K562 (cell line): Measurements from ENCODE around the gene AP1S3. TPM values are rescaled to one million over a fixed set of nuclear protein-coding genes. Genes with fewer than 3 reads are reported as not detected.

Source experiments
- ATAC-seq: fragments of 200-7000 bp; cut with Tn5 transposase; 3 replicates; pipeline ENCODE4 v1.9.1; 2020; ENCODE audit warnings: moderate library complexity
- BruUV-seq: library from RNA; stranded (reverse); fragments of 400-500 nt; replicated peaks from 2 replicates; lab custom pipeline; 2021; lab: Mats Ljungman, UMichigan
- CTCF ChIA-PET: fragments of 300-600 bp; formaldehyde crosslinking; extraction: SDS; loops from one replicate; lab custom pipeline; 2021; ENCODE audit warnings: low intra/inter-chr PET ratio; lab: Yijun Ruan, JAX
- POLR2A ChIA-PET: fragments of 300-600, 350-650 bp; sonication (Branson Sonifier 250); formaldehyde crosslinking; extraction: SDS; loops from one replicate; lab custom pipeline; 2021; ENCODE audit warnings: antibody characterized with exemption, inconsistent platforms; lab: Yijun Ruan, JAX
- DNase-seq, 4 experiments: peaks; one replicate each; pipeline versions ENCODE4 v3.0.0 to v3.0.0-alpha.2; 2011 to 2018; ENCODE audit warnings: low spot score in 3 of 4, mixed read lengths in 3 of 4; ENCODE audit errors: extremely low read depth in 1 of 4
- FAIRE-seq: peaks from 2 replicates; lab custom pipeline; 2011; peaks lifted over from hg19 to GRCh38; lab: Jason Lieb, UNC
- H2AFZ ChIP-seq: 2 replicates; pipeline ENCODE4 v1.6.0; 2011; ENCODE audit warnings: low read depth, low read length, control low read depth, inconsistent platforms
- H3K27ac ChIP-seq: fragments of 200-600 bp; 3 replicates; pipeline ENCODE4 v1.8.0; 2011; ENCODE audit warnings: low read depth, mild to moderate bottlenecking, control low read depth, inconsistent platforms, low read length, moderate library complexity, mixed read lengths; ENCODE audit errors: extremely low read depth
- H3K27me3 ChIP-seq, 2 experiments: fragments of 300-600 bp in 1 of 2; 2 replicates in 1 of 2; 3 replicates in 1 of 2; pipeline versions ENCODE4 v1.6.0 to v1.8.0; 2011; ENCODE audit warnings: inconsistent platforms in 2 of 2, low read length in 2 of 2, mild to moderate bottlenecking in 1 of 2, mixed read lengths in 1 of 2, moderate library complexity in 1 of 2; ENCODE audit not compliant: control insufficient read depth in 2 of 2, insufficient read depth in 2 of 2
- H3K36me3 ChIP-seq: fragments of 300-600 bp; 3 replicates; pipeline ENCODE4 v1.8.0; 2011; ENCODE audit warnings: mild to moderate bottlenecking, low read length, inconsistent platforms; ENCODE audit not compliant: control insufficient read depth, insufficient read depth
- H3K4me1 ChIP-seq, 2 experiments: fragments of 200-600 bp in 1 of 2; replicated peaks in 1 of 2; 2 replicates in 1 of 2; 3 replicates in 1 of 2; pipeline versions ENCODE4 v1.5.1 to v1.8.0; 2011; ENCODE audit warnings: inconsistent platforms in 2 of 2, low read length in 2 of 2, mild to moderate bottlenecking in 1 of 2, mixed read lengths in 1 of 2, moderate library complexity in 1 of 2; ENCODE audit not compliant: control insufficient read depth in 2 of 2, insufficient read depth in 2 of 2
- H3K4me2 ChIP-seq: 2 replicates; pipeline ENCODE4 v1.6.1; 2011; ENCODE audit warnings: low read length, control low read depth, inconsistent platforms, mixed read lengths; ENCODE audit not compliant: insufficient read depth
- H3K4me3 ChIP-seq: fragments of 200-600 bp; sonication (generic), shearing (Covaris generic); 2 replicates; pipeline ENCODE4 v1.5.1; 2016; ENCODE audit warnings: control low read depth, inconsistent platforms
- H3K79me2 ChIP-seq: fragments of 200-600 bp; 3 replicates; pipeline ENCODE4 v1.8.0; 2011; ENCODE audit warnings: low read length, inconsistent platforms; ENCODE audit not compliant: control insufficient read depth, insufficient read depth
- H3K9ac ChIP-seq, 2 experiments: 2 replicates each; pipeline versions ENCODE4 v1.6.0 to v1.6.1; 2011; ENCODE audit warnings: low read depth in 2 of 2, low read length in 2 of 2, control low read depth in 1 of 2, inconsistent platforms in 1 of 2, mild to moderate bottlenecking in 1 of 2, mixed read lengths in 1 of 2; ENCODE audit not compliant: insufficient read depth in 1 of 2
- H3K9me1 ChIP-seq: one replicate; pipeline ENCODE4 v1.6.0; 2011; ENCODE audit warnings: inconsistent platforms, mild to moderate bottlenecking, low read length, moderate library complexity; ENCODE audit not compliant: control insufficient read depth, insufficient read depth
- H3K9me3 ChIP-seq: replicated peaks from 2 replicates; pipeline ENCODE4 v1.5.1; 2011; ENCODE audit warnings: low read depth, low read length, inconsistent platforms; ENCODE audit not compliant: control insufficient read depth, insufficient read depth
- H4K20me1 ChIP-seq: replicated peaks from 2 replicates; pipeline ENCODE4 v1.6.1; 2011; ENCODE audit warnings: low read length, inconsistent platforms, mixed read lengths; ENCODE audit not compliant: control insufficient read depth, insufficient read depth
- ARID2 ChIP-seq: fragments of 450-650 bp; IDR thresholded peaks from 2 replicates; pipeline ENCODE4 v1.6.1; 2017; ENCODE audit warnings: antibody characterized with exemption, mild to moderate bottlenecking
- ESRRA ChIP-seq: fragments of 450-650 bp; IDR thresholded peaks from 2 replicates; pipeline ENCODE4 v1.6.1; 2014; ENCODE audit warnings: low read depth, mild to moderate bottlenecking, moderate library complexity, borderline replicate concordance
- FOXM1 ChIP-seq, 2 experiments: fragments of 450-650 bp in 1 of 2; sonication (generic) in 1 of 2; formaldehyde crosslinking in 1 of 2; IDR thresholded peaks; 2 replicates each; pipeline versions ENCODE4 v1.6.1 to v1.9.0; 2017 to 2022; ENCODE audit warnings: low read depth in 2 of 2, mild to moderate bottlenecking in 2 of 2, missing genetic modification reagents in 1 of 2, moderate library complexity in 1 of 2
- RB1 ChIP-seq: fragments of 450-650 bp; IDR thresholded peaks from 2 replicates; pipeline ENCODE4 v1.6.1; 2017; ENCODE audit warnings: low read depth, mild to moderate bottlenecking
- SPI1 ChIP-seq: IDR thresholded peaks from 2 replicates; pipeline ENCODE4 v1.6.1; 2011; ENCODE audit warnings: low read depth, low read length, control low read depth, borderline replicate concordance
- ZNF431 ChIP-seq: sonication (generic); formaldehyde crosslinking; IDR thresholded peaks from 2 replicates; pipeline ENCODE4 v1.8.0; 2022; ENCODE audit warnings: mild to moderate bottlenecking, missing genetic modification reagents
- WGBS: fragments of 100-300 bp; shearing (Covaris generic); methylation state at CpG from one replicate; pipeline ENCODE4 v1.1.6; 2016; ENCODE audit warnings: low coverage, mixed read lengths; ENCODE audit not compliant: insufficient coverage; ENCODE audit errors: missing lambda C conversion rate; 5-methylcytosine and 5-hydroxymethylcytosine counted together
- in situ Hi-C: fragments of 300-500 bp; cut with MboI; formaldehyde crosslinking; loops from 4 replicates; pipeline ENCODE4 v1.15.0; 2018; ENCODE audit warnings: inconsistent platforms, mixed read lengths
- intact Hi-C: fragments of 100-400 bp; cut with micrococcal nuclease; formaldehyde crosslinking; loops from 2 replicates; pipeline ENCODE4 v1.14.2; 2022
- polyA plus RNA-seq, 8 experiments: library from polyadenylated mRNA; depleted of rRNA in 4 of 8; stranded (reverse) in 5 of 8; unstranded in 3 of 8; fragments of >200 nt; fragmentation: Nextera tagmentation in 2 of 8; fragmentation: Illumina TruSeq in 1 of 8; extraction: Ambion mirVana in 2 of 8; extraction: Trizol in 1 of 8; gene quantifications; 2 replicates each; pipeline versions ENCODE4 v1.2.1 to v1.2.3, GENCODE V29; 2011 to 2014; ENCODE audit warnings: inconsistent platforms in 1 of 8, missing spikeins in 1 of 8
- total RNA-seq, 7 experiments: library from RNA; depleted of rRNA in 6 of 7; stranded (reverse); fragments of >200 nt in 6 of 7; fragmentation: Illumina TruSeq in 2 of 7; extraction: Trizol in 2 of 7; gene quantifications; 2 replicates each; pipeline versions ENCODE4 v1.2.1 to v1.2.3, GENCODE V29; 2011 to 2021; ENCODE audit warnings: low replicate concordance in 1 of 7
- TF ChIP-seq, protein P1 (sequence below), 3 experiments: IDR thresholded peaks in 2 of 3; conservative IDR thresholded peaks in 1 of 3; 2 replicates each; pipeline ENCODE4 v1.5.1; 2011 to 2012; ENCODE audit warnings: low read length in 3 of 3, mild to moderate bottlenecking in 3 of 3, control low read depth in 2 of 3, improper control_type of control experiment in 1 of 3, inconsistent platforms in 1 of 3, low read depth in 1 of 3, mixed read lengths in 1 of 3, moderate library complexity in 1 of 3; ENCODE audit not compliant: insufficient read depth in 2 of 3
- TF ChIP-seq, protein P2 (sequence below): fragments of 250-450 bp; sonication (Bioruptor Pico); IDR thresholded peaks from 2 replicates; pipeline ENCODE4 v1.4.0; 2020; ENCODE audit warnings: borderline replicate concordance
- TF ChIP-seq, protein P3 (sequence below), 2 experiments: fragments of 450-650 bp; IDR thresholded peaks; 2 replicates each; pipeline ENCODE4 v1.6.1; 2016; ENCODE audit warnings: mild to moderate bottlenecking in 2 of 2, borderline replicate concordance in 1 of 2, low read depth in 1 of 2, moderate library complexity in 1 of 2

The AP1S3 gene
- total and polyA plus RNA-seq, 9 of the 15 experiments (the other 6 are each of a cell fraction or from before 2014, with no cell fraction given), result 0.50 to 3.8 (median 2.1) TPM

DNA sequence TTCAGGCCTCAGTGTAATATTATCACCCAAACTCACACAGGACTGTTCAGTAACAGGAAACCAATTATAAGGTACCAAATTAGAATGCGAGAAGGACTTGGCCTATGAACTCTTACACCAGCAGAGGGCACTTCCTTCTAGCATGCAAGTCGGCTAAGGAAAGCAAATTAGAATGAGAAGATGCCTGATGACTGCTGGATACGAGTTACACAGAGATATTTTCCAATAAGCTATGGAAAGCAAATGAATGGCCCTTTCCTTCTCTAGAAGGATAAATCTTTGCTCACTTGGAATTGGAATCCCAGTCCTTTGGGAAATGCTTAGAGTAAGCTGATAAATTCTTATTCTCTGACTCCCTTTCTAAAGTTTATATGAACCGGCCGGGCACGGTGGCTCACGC lies 109.8 kb downstream of the AP1S3 start:
- no peaks in the 10 kb centered on the region for H3K36me3 ChIP-seq
- intact Hi-C loops, result no loop called here
- H3K4me2 ChIP-seq, result no peak overlapping the region
- H3K79me2 ChIP-seq, result peaks cover 7% of the 10 kb centered on the region; the same call in 2 of the 3 replicates
- peak; percentile 10 to 65 (median 19) for DNase-seq
- ATAC-seq, result peak; percentile 51
- no peak overlapping the region for H3K9ac ChIP-seq
- BruUV-seq, result no TSS peak
- ChIA-PET CTCF (interaction anchor here (0.8 kb wide), 1 partner anchor 768 kb away, joined by 4 read pairs; no protein-coding TSS in a partner anchor), POLR2A (no interaction called here)
- H3K4me1 ChIP-seq, result peaks cover 0 to 20% of the 10 kb centered on the region in 2 experiments; a peak in 2 of 5 replicates
- no peak overlapping the region for H3K4me3 ChIP-seq
- in situ Hi-C loops, result no loop called here
- H4K20me1 ChIP-seq, result no peaks in the 10 kb centered on the region
- H3K9me1 ChIP-seq, result no peaks in the 10 kb centered on the region
- no peaks in the 10 kb centered on the region for H3K9me3 ChIP-seq
- H2AFZ ChIP-seq, result peak overlapping the region; percentile 68
- WGBS, result 58% methylated on average over 7 of the region's 7 CpGs
- no peak overlapping the region for H3K27ac ChIP-seq
- FAIRE-seq, result peak; percentile 87
- H3K27me3 ChIP-seq, result no peaks in the 10 kb centered on the region
- TF ChIP-seq RB1 (no peak), ESRRA (no peak), ZNF431 (CRISPR knock-in tag) (peak; percentile 92), ARID2 (no peak), FOXM1 (IDR thresholded peaks at IDR 0.05; ENCODE audit: low read depth) (no peak), FOXM1 (CRISPR knock-in tag; IDR thresholded peaks at IDR 0.05; ENCODE audit: low read depth) (no peak), SPI1 (0 out of 2 replicates have a peak, but pooled peaks have one; percentile 10)
- TF ChIP-seq, protein P1, sequence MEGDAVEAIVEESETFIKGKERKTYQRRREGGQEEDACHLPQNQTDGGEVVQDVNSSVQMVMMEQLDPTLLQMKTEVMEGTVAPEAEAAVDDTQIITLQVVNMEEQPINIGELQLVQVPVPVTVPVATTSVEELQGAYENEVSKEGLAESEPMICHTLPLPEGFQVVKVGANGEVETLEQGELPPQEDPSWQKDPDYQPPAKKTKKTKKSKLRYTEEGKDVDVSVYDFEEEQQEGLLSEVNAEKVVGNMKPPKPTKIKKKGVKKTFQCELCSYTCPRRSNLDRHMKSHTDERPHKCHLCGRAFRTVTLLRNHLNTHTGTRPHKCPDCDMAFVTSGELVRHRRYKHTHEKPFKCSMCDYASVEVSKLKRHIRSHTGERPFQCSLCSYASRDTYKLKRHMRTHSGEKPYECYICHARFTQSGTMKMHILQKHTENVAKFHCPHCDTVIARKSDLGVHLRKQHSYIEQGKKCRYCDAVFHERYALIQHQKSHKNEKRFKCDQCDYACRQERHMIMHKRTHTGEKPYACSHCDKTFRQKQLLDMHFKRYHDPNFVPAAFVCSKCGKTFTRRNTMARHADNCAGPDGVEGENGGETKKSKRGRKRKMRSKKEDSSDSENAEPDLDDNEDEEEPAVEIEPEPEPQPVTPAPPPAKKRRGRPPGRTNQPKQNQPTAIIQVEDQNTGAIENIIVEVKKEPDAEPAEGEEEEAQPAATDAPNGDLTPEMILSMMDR (IDR thresholded peaks at IDR 0.05 in 2 of 3, conservative IDR thresholded peaks at IDR 0.05 in 1 of 3; ENCODE audit: insufficient read depth in 2 of 3, low read depth in 1 of 3, low read length in 3 of 3), result peak; percentile 46 to 56 (median 55)
- TF ChIP-seq, protein P2, sequence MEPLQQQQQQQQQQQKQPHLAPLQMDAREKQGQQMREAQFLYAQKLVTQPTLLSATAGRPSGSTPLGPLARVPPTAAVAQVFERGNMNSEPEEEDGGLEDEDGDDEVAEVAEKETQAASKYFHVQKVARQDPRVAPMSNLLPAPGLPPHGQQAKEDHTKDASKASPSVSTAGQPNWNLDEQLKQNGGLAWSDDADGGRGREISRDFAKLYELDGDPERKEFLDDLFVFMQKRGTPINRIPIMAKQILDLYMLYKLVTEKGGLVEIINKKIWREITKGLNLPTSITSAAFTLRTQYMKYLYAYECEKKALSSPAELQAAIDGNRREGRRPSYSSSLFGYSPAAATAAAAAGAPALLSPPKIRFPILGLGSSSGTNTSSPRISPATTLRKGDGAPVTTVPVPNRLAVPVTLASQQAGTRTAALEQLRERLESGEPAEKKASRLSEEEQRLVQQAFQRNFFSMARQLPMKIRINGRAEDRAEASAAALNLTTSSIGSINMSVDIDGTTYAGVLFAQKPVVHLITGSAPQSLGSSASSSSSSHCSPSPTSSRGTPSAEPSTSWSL (CRISPR knock-in tag), result no peak
- TF ChIP-seq, protein P3, sequence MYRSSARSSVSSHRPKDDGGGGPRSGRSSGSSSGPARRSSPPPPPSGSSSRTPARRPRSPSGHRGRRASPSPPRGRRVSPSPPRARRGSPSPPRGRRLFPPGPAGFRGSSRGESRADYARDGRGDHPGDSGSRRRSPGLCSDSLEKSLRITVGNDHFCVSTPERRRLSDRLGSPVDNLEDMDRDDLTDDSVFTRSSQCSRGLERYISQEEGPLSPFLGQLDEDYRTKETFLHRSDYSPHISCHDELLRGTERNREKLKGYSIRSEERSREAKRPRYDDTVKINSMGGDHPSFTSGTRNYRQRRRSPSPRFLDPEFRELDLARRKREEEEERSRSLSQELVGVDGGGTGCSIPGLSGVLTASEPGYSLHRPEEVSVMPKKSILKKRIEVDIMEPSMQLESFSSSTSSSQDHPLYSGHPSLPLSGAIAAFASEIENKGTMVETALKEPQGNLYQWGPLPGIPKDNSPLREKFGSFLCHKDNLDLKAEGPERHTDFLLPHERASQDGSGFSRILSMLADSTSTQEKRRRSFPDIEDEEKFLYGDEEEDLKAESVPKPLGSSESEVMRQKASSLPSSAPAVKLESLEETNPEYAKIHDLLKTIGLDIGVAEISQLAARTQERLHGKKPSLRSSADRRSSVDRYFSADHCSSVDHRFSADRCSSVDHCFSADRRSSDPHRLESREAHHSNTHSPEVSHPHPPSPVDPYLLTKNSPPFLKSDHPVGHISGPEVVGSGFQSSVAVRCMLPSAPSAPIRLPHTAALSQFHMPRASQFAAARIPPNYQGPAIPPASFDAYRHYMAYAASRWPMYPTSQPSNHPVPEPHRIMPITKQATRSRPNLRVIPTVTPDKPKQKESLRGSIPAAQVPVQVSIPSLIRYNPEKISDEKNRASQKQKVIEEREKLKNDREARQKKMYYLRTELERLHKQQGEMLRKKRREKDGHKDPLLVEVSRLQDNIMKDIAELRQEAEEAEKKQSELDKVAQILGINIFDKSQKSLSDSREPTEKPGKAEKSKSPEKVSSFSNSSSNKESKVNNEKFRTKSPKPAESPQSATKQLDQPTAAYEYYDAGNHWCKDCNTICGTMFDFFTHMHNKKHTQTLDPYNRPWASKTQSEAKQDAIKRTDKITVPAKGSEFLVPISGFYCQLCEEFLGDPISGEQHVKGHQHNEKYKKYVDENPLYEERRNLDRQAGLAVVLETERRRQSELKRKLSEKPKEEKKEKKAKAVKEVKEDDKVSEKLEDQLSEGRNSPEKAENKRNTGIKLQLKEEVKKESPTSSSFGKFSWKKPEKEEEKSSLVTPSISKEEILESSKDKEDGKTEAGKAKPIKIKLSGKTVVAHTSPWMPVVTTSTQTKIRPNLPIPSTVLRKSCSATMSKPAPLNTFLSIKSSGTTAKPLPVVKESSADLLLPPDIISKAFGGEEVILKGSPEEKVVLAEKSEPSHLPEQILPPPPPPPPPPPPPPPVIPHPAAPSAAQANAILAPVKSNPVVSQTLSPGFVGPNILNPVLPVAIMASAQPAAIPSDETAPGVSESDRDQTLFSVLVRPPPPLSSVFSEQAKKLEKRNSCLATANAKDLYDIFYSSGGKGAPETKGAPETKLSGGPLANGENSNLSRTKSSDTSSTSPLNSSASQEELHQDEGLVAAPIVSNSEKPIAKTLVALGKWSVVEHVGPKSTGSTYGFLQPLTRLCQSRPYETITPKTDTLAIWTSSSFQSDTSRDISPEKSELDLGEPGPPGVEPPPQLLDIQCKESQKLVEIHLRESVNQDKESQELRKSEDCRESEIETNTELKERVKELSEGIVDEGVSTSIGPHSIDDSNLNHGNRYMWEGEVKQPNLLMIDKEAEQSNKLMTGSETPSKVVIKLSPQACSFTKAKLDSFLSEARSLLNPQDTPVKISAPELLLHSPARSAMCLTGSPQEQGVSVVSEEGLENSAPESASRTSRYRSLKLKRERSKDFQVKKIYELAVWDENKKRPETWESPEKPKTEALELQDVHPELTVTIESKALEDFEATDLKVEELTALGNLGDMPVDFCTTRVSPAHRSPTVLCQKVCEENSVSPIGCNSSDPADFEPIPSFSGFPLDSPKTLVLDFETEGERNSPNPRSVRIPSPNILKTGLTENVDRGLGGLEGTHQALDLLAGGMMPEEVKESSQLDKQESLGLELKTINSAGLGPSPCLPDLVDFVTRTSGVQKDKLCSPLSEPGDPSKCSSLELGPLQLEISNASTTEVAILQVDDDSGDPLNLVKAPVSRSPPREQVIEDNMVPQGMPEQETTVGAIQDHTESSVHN (IDR thresholded peaks at IDR 0.05; ENCODE audit: borderline replicate concordance in 1 of 2, low read depth in 1 of 2), result no peak
